GM12865 (cell line): ENCODE results near the gene LCORL.

ENCODE experiments used
- DNase-seq: peaks from one replicate; pipeline ENCODE4 v3.0.0; 2010; ENCODE audit warnings: low read depth
- H3K4me3 ChIP-seq: 2 replicates; pipeline ENCODE4 v1.5.1; 2011; ENCODE audit warnings: mild to moderate bottlenecking, low read depth, low read length, control low read depth
- CTCF ChIP-seq: IDR thresholded peaks from 2 replicates; pipeline ENCODE4 v1.5.1; 2011; ENCODE audit warnings: low read length, control low read depth, low read depth, inconsistent platforms; ENCODE audit not compliant: insufficient read depth; ENCODE audit errors: missing control alignments

The LCORL gene

GRCh38 chr4:18021720-18022571, at the start of gene LCORL:
LCORL (minus strand) TSS chr4:18021755; CDS start chr4:18021751, 4 bp downstream.
- DNase-seq, result peak; percentile 99
- peak; percentile 32 for TF ChIP-seq CTCF
- peak within 1 kb of the TSS; percentile 88 for H3K4me3 ChIP-seq

GRCh38 chr4:18069810-18070209, 48.3 kb upstream of the LCORL start:
- H3K4me3 ChIP-seq, result no peak overlapping the region
- TF ChIP-seq CTCF, result no peak
- DNase-seq, result no peak

GRCh38 chr4:18067031-18067430, 45.5 kb upstream of the LCORL start:
- no peak for DNase-seq
- no peak for TF ChIP-seq CTCF
- H3K4me3 ChIP-seq, result no peak overlapping the region

GRCh38 chr4:18063079-18063478, 41.5 kb upstream of the LCORL start:
- DNase-seq, result no peak
- no peak overlapping the region for H3K4me3 ChIP-seq
- TF ChIP-seq CTCF, result no peak

GRCh38 chr4:18057821-18058533, 36.4 kb upstream of the LCORL start:
- no peak for TF ChIP-seq CTCF
- peak; percentile 47 for DNase-seq
- H3K4me3 ChIP-seq, result peak overlapping the region; percentile 54

- H3K4me3 ChIP-seq, result no peak overlapping the region
- no peak for DNase-seq
- TF ChIP-seq CTCF, result no peak
Measured at GRCh38 chr4:18056030-18056429, 34.5 kb upstream of the LCORL start.

GRCh38 chr4:18052158-18052557, 30.6 kb upstream of the LCORL start:
- no peak for TF ChIP-seq CTCF
- no peak overlapping the region for H3K4me3 ChIP-seq

More at GRCh38 chr4:18052158-18052557, 30.6 kb upstream of the LCORL start:
- DNase-seq, result no peak
